ENCODE data around the gene ELP1. TPM values are rescaled to one million over a fixed set of nuclear protein-coding genes. Genes with fewer than 3 reads are reported as not detected.

Gene ELP1
- total RNA-seq, 1 experiment from 2014 or later = 27.9 TPM

GRCh38 chr9:108855888-108856287 is 78.0 kb downstream of the ELP1 start, which contains the start of gene ACTL7B (continued):
- TF ChIP-seq MLX (CRISPR knock-in tag; IDR thresholded peaks at IDR 0.05) = no peak
- no peak for TF ChIP-seq NFATC4 (CRISPR knock-in tag; IDR thresholded peaks at IDR 0.05)

- ChIA-PET CTCF (interaction anchor here (1.0 to 1.5 kb wide), 2 partner anchors 13 to 99 kb away, joined by 3 to 5 read pairs; no protein-coding TSS in a partner anchor), POLR2A (no interaction called here)
- Mint-ChIP-seq H3K36me3 (no peaks in the 10 kb centered on the region), H3K4me1 (no peaks in the 10 kb centered on the region), H3K4me3 (no peak overlapping the region), H3K9me3 (no peaks in the 10 kb centered on the region), H3K27me3 (ENCODE audit: low read depth) (no peaks in the 10 kb centered on the region), H3K27ac (no peak overlapping the region)
- DNase-seq (ENCODE audit: low spot score) = no peak
- ATAC-seq = no peak
- TF ChIP-seq GRHL2 (CRISPR knock-in tag; IDR thresholded peaks at IDR 0.05; ENCODE audit: insufficient replicate concordance, severe bottlenecking) (no peak), ETV6 (CRISPR knock-in tag; IDR thresholded peaks at IDR 0.05) (no peak), E2F5 (CRISPR knock-in tag; IDR thresholded peaks at IDR 0.05) (no peak), NR2C2 (CRISPR knock-in tag; IDR thresholded peaks at IDR 0.05) (no peak), E2F4 (CRISPR knock-in tag; IDR thresholded peaks at IDR 0.05; ENCODE audit: borderline replicate concordance, low read depth) (no peak), ZNF121 (CRISPR knock-in tag; IDR thresholded peaks at IDR 0.05) (no peak), JUN (CRISPR knock-in tag; IDR thresholded peaks at IDR 0.05) (no peak), PRRX2 (CRISPR knock-in tag; IDR thresholded peaks at IDR 0.05) (no peak), AFF4 (CRISPR knock-in tag; IDR thresholded peaks at IDR 0.05; ENCODE audit: borderline replicate concordance) (no peak), ESRRA (CRISPR knock-in tag; IDR thresholded peaks at IDR 0.05; ENCODE audit: borderline replicate concordance) (no peak), NFATC4 (CRISPR knock-in tag; IDR thresholded peaks at IDR 0.05) (no peak), TEAD4 (CRISPR knock-in tag; IDR thresholded peaks at IDR 0.05) (no peak), NFE2L1 (CRISPR knock-in tag; IDR thresholded peaks at IDR 0.05) (no peak), CREM (CRISPR knock-in tag; IDR thresholded peaks at IDR 0.05) (no peak), E2F1 (CRISPR knock-in tag; IDR thresholded peaks at IDR 0.05) (no peak), SOX15 (CRISPR knock-in tag; IDR thresholded peaks at IDR 0.05) (no peak), MYBL2 (CRISPR knock-in tag; IDR thresholded peaks at IDR 0.05) (no peak)
- TF ChIP-seq, protein P1, sequence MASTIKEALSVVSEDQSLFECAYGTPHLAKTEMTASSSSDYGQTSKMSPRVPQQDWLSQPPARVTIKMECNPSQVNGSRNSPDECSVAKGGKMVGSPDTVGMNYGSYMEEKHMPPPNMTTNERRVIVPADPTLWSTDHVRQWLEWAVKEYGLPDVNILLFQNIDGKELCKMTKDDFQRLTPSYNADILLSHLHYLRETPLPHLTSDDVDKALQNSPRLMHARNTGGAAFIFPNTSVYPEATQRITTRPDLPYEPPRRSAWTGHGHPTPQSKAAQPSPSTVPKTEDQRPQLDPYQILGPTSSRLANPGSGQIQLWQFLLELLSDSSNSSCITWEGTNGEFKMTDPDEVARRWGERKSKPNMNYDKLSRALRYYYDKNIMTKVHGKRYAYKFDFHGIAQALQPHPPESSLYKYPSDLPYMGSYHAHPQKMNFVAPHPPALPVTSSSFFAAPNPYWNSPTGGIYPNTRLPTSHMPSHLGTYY (CRISPR knock-in tag; IDR thresholded peaks at IDR 0.05) = no peak
Measured at GRCh38 chr9:108855529-108855886, 78.4 kb downstream of the ELP1 start.

Measured in WTC11 (cell line).